Fibroblast of upper back skin (primary cell): ENCODE data around the gene FAM181A.
A peak's percentile ranks its signal among the peaks of the same experiment; 100 is the strongest.

Source experiments
- DNase-seq: peaks from one replicate; pipeline ENCODE4 v3.0.0-alpha.2; 2013

FAM181A gene

DNA sequence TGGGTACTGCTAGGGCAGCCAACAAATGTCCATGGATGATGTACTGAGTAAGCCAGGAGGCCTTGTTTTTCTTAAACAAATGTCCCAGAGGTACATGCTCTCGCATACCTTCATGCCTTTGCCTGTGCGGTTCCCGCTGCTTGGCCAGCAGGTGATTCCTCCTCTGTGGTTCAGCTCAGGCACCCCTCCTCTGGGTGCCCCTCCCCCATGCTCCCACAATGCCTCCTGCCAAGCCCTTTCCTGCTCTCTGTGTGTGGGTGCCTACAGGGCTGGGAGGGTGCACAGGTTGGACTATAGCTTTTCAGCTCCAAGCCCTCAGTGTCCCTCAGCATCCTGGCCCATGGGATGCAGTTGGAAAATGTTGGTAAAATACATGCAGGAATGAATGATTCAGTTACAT, 25.7 kb downstream of the FAM181A start:
- no peak for DNase-seq

DNA sequence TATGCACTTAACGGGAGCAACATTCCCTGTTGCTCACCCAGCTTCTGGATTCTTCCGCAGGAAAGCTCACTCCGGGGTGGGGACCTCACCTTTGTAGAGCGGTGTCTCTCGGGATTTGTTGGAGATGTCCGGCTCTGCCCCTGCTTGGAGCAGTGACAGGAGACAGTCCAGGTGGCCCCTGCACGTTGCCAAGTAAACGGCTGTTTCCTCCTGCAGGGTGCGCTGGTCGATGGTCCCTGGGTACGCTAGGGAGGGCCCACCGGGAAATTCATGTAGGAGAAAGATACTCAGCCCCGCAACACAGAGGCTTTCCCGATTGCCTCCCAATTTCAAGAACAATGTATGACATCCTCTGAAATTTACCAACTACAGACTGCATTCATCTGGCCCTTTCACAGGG, 26.1 kb downstream of the FAM181A start:
- DNase-seq = no peak

DNA sequence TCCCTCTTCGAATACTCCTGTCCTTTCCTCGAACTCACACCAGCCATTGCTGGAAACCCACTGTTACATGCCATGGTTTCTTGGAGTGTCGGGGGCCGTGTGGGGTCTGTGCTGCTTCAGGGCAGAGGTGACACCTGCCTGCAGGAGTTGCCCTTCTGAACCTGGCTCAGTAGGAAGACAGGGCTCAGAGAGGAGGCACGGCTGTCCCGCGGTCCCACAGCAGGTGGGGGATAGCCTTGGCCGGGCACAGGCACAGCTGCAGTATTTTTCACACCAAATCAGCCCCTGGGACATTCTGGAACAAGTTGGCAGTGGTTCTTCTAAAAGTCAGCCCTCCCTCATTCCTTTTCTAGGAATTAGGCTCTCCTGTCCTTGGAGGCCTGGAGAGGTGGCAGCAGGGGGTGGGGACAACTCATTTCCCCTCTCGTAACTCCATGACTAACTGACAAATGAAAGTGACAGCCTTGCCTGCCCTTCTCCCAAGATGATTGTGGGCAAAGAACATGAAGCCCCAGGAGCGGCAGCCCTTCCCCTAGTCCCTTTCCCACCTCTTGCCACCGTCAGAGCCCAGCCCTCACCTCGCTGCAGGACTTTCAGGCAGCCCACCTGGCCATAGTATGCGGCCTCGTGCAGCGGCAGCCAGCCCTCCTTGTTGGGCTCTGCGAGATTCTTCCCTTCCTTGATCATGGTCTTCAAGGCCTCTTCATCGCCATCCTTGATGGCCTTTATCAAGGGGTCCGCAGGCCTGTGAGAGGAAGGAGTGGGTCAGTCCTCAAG, 26.8 kb downstream of the FAM181A start:
- DNase-seq = no peak

- no peak for DNase-seq
These were observed 27.3 kb downstream of the FAM181A start for GRCh38 chr14:93954516-93954830.

- no peak for DNase-seq
These were observed 28.0 kb downstream of the FAM181A start for GRCh38 chr14:93954900-93955849.

DNA sequence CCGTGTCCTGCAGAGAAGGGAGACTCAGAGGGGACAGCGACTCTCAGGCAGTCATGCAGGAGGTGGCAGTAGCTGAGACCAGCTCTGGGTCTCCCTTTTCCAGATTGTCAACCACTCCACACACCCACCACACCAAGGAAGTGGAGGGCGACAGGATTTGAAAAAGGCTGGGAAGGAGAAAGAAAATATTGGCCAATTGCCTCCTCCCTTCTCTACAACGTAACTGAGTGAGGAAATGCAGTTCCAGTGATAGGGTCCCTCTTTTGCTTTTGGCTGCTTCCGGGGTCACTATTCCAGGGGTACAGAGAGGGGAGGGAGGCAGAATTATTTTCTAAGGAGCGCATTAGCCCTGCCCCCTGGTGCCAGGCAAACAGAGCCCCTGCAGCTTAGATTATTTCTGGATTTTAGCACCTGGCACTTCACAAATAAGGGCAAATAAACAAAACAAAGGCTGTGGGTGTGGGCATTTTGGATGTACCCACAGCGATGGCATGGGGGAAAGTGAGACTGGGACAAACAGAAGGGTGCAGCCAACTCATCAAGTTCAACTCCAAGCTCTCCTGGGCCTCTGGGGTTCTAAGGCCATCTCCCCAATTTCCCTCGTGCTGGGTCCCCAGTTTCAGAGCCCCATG, 28.8 kb downstream of the FAM181A start:
- DNase-seq = no peak

- DNase-seq = no peak
These were observed 29.6 kb downstream of the FAM181A start for GRCh38 chr14:93956514-93957332.

DNA sequence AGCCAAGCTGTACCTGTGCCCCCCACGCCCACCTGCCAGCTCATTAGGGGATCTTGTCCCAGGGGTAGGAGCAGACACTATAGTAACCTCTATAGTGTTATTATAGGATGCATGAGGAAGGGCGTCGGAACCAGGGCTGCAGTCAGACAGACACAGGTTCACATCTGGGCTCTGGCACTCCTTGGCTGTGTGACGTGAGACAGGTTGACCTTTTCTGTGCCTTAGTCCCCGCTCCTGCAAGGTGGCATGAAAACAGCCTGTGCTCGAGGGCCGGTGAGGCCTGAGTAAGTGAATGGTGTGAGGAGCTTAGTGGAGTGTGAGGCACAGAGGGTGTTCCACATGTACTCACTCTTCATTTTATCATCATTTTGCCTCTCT, 30.2 kb downstream of the FAM181A start:
- no peak for DNase-seq

DNA sequence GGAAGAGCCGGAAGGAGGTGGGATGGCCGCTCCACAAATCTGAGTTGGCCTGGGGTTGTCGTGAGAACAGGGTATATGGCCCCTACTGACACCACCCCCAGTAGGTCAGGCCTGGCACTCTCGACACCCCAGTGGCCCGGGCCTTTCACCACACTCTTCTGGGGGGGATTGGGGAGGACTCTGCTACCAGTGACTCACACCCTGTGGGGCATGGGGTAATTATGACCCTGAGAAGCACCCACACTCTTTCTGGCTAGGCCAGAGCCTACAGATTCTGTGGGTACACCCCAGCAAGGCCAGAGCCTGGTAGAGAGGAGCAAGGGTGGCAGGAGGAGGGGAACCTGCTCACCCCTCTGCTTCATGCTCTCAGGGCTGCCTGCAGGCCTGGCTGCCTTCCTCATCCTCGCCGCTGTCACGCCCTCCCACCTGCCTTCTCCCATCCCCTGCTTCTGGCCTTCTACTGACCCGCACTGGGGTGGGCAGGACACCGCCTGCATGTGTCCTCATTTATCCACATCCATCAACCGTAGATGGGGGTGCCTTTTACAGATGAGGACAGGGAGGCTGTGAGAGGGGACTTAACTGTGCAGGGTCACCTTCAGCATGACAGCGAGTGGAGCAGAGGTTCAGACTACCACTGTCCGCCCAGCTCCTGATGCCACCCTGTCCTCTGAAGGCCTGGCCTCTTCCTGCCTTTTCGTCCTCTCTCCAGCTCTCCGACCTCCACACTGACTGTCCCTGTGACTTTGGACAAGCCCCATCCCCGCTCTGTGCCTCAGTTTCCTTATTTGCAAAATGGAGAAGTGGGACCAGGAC, 30.8 kb downstream of the FAM181A start:
- DNase-seq = no peak

- no peak for DNase-seq
These were observed 31.6 kb downstream of the FAM181A start for GRCh38 chr14:93958567-93959238.

DNA sequence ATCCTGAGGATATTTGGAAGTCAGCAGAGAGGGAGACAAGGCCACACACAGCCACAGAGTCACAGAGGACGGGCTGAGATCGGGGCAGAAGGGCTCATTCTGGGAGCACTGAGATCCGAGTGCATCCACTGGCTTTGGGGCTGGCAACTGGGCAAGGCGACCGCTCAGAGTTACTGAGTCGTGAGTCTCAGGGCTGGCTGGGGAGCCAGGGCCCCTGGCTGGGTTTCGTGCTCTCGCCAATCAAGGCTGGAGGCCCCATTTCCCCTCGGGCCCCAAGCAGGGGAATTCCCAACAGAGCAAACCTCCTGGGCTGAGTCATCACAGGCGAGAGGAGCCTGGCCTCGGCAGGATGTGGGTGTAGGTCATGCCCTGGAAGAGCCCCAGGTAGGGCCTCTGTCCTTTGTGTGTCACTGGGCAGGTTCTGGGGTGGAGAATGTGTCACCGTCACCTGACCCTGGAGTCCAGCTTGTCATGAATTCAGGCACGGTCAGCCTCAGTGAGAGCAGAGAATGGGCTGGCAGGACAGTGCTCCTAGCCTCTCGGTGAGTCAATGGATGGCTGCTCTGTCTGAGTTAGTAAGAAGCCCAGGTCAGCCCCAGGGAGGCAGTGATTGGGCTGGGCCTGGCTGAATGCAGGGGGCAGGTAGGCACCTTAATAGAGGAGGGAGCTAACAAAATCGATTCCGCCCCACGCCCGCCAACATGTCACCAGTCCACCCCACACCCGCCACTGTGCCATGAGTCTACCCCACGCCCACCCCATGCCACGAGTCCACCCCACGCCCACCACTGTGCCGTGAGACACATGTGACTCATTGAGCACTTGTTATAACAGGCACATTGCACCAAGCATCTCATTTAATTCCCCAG, 32.3 kb downstream of the FAM181A start:
- DNase-seq = peak; percentile 83

GRCh38 chr14:93960108-93960475, 32.9 kb downstream of the FAM181A start:
- no peak for DNase-seq

GRCh38 chr14:93960774-93961438, 33.8 kb downstream of the FAM181A start:
- DNase-seq = no peak

GRCh38 chr14:93961620-93962019, 34.5 kb downstream of the FAM181A start:
- DNase-seq = no peak

DNA sequence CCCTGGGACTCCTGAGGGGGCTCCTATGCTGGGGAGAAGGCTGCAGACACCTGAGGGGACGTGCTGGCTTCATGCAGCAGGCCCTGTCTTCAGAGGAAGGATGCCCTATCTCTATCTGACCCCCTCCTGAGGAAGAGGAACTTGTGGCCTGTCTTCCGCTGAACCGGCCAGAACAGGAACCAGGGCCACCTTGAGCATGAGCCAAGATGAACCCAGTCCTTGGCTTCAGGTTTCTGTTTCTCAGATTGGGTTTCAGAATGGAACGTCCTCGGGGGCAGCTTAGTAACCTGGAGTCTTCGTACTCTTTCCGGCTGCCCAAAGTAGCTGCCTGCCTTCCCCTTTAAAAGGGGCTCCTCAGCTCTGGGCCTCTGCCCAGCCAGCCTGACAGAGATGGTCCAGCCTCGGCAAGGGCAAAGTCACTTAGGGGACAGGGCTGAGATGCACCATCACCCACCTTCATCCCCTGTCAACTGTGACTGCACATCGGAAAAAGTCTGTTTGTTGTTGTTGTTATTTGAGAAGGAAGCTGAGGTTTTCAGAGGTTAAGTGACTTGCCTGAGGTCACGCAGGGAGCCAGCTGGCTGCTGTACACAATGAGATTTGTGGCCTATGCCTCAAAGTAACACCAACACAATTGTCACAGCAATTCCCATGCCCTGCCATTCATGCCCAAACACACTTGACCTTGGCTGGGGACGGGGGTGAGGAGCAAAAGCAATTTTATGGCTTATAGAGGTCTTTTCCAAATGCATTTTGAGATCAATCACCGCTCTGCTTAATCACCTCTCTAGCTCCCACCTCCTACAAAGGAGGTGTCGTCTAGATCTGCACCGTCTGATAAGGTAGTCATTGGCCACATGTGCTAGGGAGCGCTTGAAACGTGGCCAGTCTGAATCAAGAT, 35.8 kb downstream of the FAM181A start:
- no peak for DNase-seq

GRCh38 chr14:93963692-93964091, 36.5 kb downstream of the FAM181A start:
- DNase-seq = no peak

- no peak for DNase-seq
These were observed 37.1 kb downstream of the FAM181A start for GRCh38 chr14:93964281-93964680.

DNA sequence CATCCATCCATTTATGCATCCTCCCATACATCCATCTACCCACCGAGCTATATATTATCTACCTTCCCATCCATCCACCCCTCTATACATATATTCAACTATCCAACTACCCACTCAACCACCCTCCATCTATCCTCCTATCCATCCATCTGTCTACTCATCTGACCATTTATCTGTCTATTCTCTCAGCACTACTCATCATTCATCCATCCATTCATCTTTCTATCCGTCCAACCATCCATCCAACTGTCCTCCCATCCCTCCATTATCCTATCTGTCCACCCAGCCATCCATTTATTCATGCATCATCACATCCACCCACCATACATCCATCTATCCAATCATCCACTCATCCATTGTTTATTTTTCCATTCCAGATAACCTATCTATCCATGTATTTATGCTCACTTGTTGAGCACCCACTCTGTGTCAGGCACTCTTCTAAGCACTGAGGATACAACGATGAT, 37.7 kb downstream of the FAM181A start:
- DNase-seq = no peak
